HepG2 (cell line): Measurements from ENCODE around the gene CNTROB. TPM values are rescaled to one million over a fixed set of nuclear protein-coding genes. Genes with fewer than 3 reads are reported as not detected.
A peak's percentile ranks its signal among the peaks of the same experiment; 100 is the strongest.

Source experiments
- ATAC-seq: fragments of 200-7000 bp; cut with Tn5 transposase; 3 replicates; pipeline ENCODE4 v1.9.1; 2020; ENCODE audit warnings: mild to moderate bottlenecking, moderate library complexity
- BruUV-seq: library from RNA; stranded (reverse); fragments of 400-500 nt; replicated peaks from 2 replicates; lab custom pipeline; 2021; lab: Mats Ljungman, UMichigan
- CTCF ChIA-PET: fragments of 300-600 bp; formaldehyde crosslinking; extraction: SDS; loops from one replicate; lab custom pipeline; 2021; ENCODE audit warnings: low total read pairs, inconsistent platforms, low intra/inter-chr PET ratio; lab: Yijun Ruan, JAX
- POLR2A ChIA-PET: fragments of 350-600 bp; sonication (Branson Sonifier 250); formaldehyde crosslinking; loops from one replicate; lab custom pipeline; 2020; ENCODE audit warnings: antibody characterized with exemption, inconsistent platforms; lab: Yijun Ruan, JAX
- DNase-seq: peaks from one replicate; pipeline ENCODE4 v3.0.0-alpha.2; 2015; ENCODE audit warnings: low spot score
- FAIRE-seq: peaks from 3 replicates; lab custom pipeline; 2011; peaks lifted over from hg19 to GRCh38; lab: Jason Lieb, UNC
- H2AFZ ChIP-seq: one replicate; pipeline ENCODE4 v1.6.1; 2011; ENCODE audit warnings: low read length, inconsistent platforms
- H3K27ac ChIP-seq: fragments of 300-600 bp; 3 replicates; pipeline ENCODE4 v1.8.0; 2011; ENCODE audit warnings: mixed run types, mild to moderate bottlenecking, mixed read lengths, low read length, inconsistent platforms; ENCODE audit not compliant: insufficient read depth; ENCODE audit errors: extremely low read length
- H3K27me3 ChIP-seq, 2 experiments: fragments of 200-600 bp in 1 of 2; 2 replicates in 1 of 2; 3 replicates in 1 of 2; pipeline versions ENCODE4 v1.6.0 to v1.8.0; 2011; ENCODE audit warnings: low read length in 2 of 2, mild to moderate bottlenecking in 2 of 2, moderate library complexity in 2 of 2, inconsistent platforms in 1 of 2; ENCODE audit not compliant: insufficient read depth in 2 of 2, control insufficient read depth in 1 of 2
- H3K36me3 ChIP-seq, 2 experiments: fragments of 200-600 bp in 1 of 2; replicated peaks in 1 of 2; 2 replicates in 1 of 2; 3 replicates in 1 of 2; pipeline versions ENCODE4 v1.5.1 to v1.8.0; 2011; ENCODE audit warnings: low read length in 2 of 2, inconsistent platforms in 1 of 2; ENCODE audit not compliant: insufficient read depth in 2 of 2, control insufficient read depth in 1 of 2
- H3K4me1 ChIP-seq: 2 replicates; pipeline ENCODE4 v1.5.1; 2012; ENCODE audit warnings: low read length, inconsistent platforms; ENCODE audit not compliant: insufficient read depth
- H3K4me2 ChIP-seq: 2 replicates; pipeline ENCODE4 v1.6.0; 2011; ENCODE audit warnings: low read depth, low read length, inconsistent platforms
- H3K4me3 ChIP-seq, 3 experiments: fragments of 200-600 bp in 1 of 3; sonication (generic), shearing (Covaris generic) in 1 of 3; replicated peaks in 1 of 3; 2 replicates each; pipeline ENCODE4 v1.5.1; 2011 to 2016; ENCODE audit warnings: low read length in 3 of 3, inconsistent platforms in 2 of 3, low read depth in 2 of 3, mild to moderate bottlenecking in 2 of 3, control low read depth in 1 of 3, mixed read lengths in 1 of 3; ENCODE audit not compliant: insufficient read depth in 1 of 3
- H3K79me2 ChIP-seq: one replicate; pipeline ENCODE4 v1.6.1; 2011; ENCODE audit warnings: low read length, inconsistent platforms; ENCODE audit not compliant: insufficient read depth
- H3K9ac ChIP-seq: 2 replicates; pipeline ENCODE4 v1.6.0; 2011; ENCODE audit warnings: mild to moderate bottlenecking, low read depth, low read length, inconsistent platforms; ENCODE audit not compliant: insufficient read depth
- H3K9me3 ChIP-seq: 2 replicates; pipeline ENCODE4 v1.5.1; 2012; ENCODE audit warnings: mild to moderate bottlenecking, low read length
- H4K20me1 ChIP-seq: 2 replicates; pipeline ENCODE4 v1.6.0; 2011; ENCODE audit warnings: inconsistent platforms, mild to moderate bottlenecking, low read length, moderate library complexity; ENCODE audit not compliant: insufficient read depth
- GZF1 ChIP-seq: sonication (generic); formaldehyde crosslinking; IDR thresholded peaks from 2 replicates; pipeline ENCODE4 v1.5.1; 2020; ENCODE audit warnings: mild to moderate bottlenecking, missing genetic modification reagents
- HIVEP1 ChIP-seq: sonication (generic); formaldehyde crosslinking; IDR thresholded peaks from 2 replicates; pipeline ENCODE4 v1.4.0; 2020; ENCODE audit warnings: mild to moderate bottlenecking, missing genetic modification reagents
- HNF4A ChIP-seq: sonication (generic); formaldehyde crosslinking; IDR thresholded peaks from 2 replicates; pipeline ENCODE4 v1.4.0; 2020; ENCODE audit warnings: missing genetic modification reagents
- POGZ ChIP-seq: sonication (generic); formaldehyde crosslinking; IDR thresholded peaks from 2 replicates; pipeline ENCODE4 v1.4.0; 2020; ENCODE audit warnings: mild to moderate bottlenecking, missing genetic modification reagents
- RARA ChIP-seq: IDR thresholded peaks from 2 replicates; pipeline ENCODE4 v1.6.1; 2016; ENCODE audit warnings: missing genetic modification reagents, missing compliant biosample characterization
- REL ChIP-seq: sonication (generic); formaldehyde crosslinking; conservative IDR thresholded peaks from 2 replicates; pipeline ENCODE4 v1.8.0; 2022; ENCODE audit warnings: mild to moderate bottlenecking, missing genetic modification reagents, moderate library complexity
- ZBTB34 ChIP-seq: sonication (generic); formaldehyde crosslinking; IDR thresholded peaks from 2 replicates; pipeline ENCODE4 v1.8.0; 2022; ENCODE audit warnings: mild to moderate bottlenecking, missing genetic modification reagents
- ZNF292 ChIP-seq: sonication (generic); formaldehyde crosslinking; IDR thresholded peaks from 2 replicates; pipeline ENCODE4 v1.8.1; 2022; ENCODE audit warnings: mild to moderate bottlenecking, low read depth, missing genetic modification reagents, borderline replicate concordance
- ZNF318 ChIP-seq: sonication (generic); formaldehyde crosslinking; IDR thresholded peaks from 2 replicates; pipeline ENCODE4 v1.4.0; 2020; ENCODE audit warnings: mild to moderate bottlenecking, missing genetic modification reagents
- ZNF343 ChIP-seq: sonication (generic); formaldehyde crosslinking; IDR thresholded peaks from 2 replicates; pipeline ENCODE4 v1.4.0; 2020; ENCODE audit warnings: mild to moderate bottlenecking, missing genetic modification reagents
- ZNF567 ChIP-seq: sonication (generic); formaldehyde crosslinking; IDR thresholded peaks from 2 replicates; pipeline ENCODE4 v1.8.1; 2023; ENCODE audit warnings: mild to moderate bottlenecking, missing genetic modification reagents, borderline replicate concordance
- ZNF839 ChIP-seq: sonication (generic); formaldehyde crosslinking; IDR thresholded peaks from 2 replicates; pipeline ENCODE4 v1.4.0; 2020; ENCODE audit warnings: missing genetic modification reagents, mild to moderate bottlenecking, borderline replicate concordance
- ZSCAN20 ChIP-seq: sonication (generic); formaldehyde crosslinking; IDR thresholded peaks from 2 replicates; pipeline ENCODE4 v1.4.0; 2020; ENCODE audit warnings: missing genetic modification reagents, mild to moderate bottlenecking, borderline replicate concordance
- WGBS: methylation state at CpG from one replicate; pipeline ENCODE4 v1.1.6; 2017; ENCODE audit warnings: low lambda C conversion rate; 5-methylcytosine and 5-hydroxymethylcytosine counted together
- in situ Hi-C: cut with HindIII; loops from 2 replicates; pipeline ENCODE4 v1.10.0; 2017; ENCODE audit warnings: low pct_unique_long_range_greater_than_20kb; ENCODE audit not compliant: extremely low pct_ligation_motif_present
- intact Hi-C: fragments of 100-400 bp; cut with micrococcal nuclease; formaldehyde crosslinking; loops from one replicate; pipeline ENCODE4 v1.10.0; 2022; ENCODE audit not compliant: unreplicated experiment
- polyA plus RNA-seq, 8 experiments: library from polyadenylated mRNA; depleted of rRNA in 3 of 8; stranded (reverse) in 7 of 8; unstranded in 1 of 8; fragments of >200 nt; fragmentation: Illumina TruSeq in 4 of 8; extraction: Trizol in 4 of 8; gene quantifications; 2 replicates each; pipeline versions ENCODE4 v1.2.1 to v1.2.3, GENCODE V29; 2011 to 2016; ENCODE audit warnings: low read depth in 4 of 8, missing spikeins in 1 of 8, mixed read lengths in 1 of 8; ENCODE audit not compliant: insufficient read depth in 1 of 8
- total RNA-seq, 5 experiments: library from RNA; depleted of rRNA; stranded (reverse); fragments of >200 nt; fragmentation: Illumina TruSeq; extraction: Trizol; gene quantifications; 2 replicates each; pipeline ENCODE4 v1.2.3, GENCODE V29; 2016; ENCODE audit warnings: low read depth in 1 of 5
- TF ChIP-seq, protein P1 (sequence below): sonication (generic); formaldehyde crosslinking; IDR thresholded peaks from 2 replicates; pipeline ENCODE4 v1.4.0; 2020; ENCODE audit warnings: mild to moderate bottlenecking, missing genetic modification reagents

The CNTROB gene
- total and polyA plus RNA-seq, 2 of the 13 experiments (the other 11 are each of a cell fraction or from before 2014, with no cell fraction given): 21.2 to 24.1 TPM

DNA sequence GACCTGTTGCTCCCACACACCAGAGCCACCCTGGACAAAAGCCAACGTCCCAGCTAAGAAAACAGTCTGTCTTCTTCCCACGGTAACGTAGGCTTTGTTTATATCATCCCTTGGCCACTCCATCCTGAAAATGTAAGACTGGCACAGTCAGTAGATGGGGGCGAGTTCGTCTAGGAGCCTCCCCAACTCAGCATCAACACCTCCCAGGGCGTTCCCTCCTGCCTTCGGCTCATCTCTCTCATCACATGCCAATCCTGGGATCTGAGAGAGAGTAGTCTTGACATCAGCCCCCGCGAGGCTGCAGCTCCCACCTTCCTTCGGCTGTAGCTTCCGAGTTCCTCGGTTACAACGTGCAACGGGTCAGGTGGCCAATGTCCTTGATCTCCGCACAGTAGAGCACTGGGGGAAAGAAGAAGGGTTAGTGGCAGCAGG is 16.8 kb upstream of the CNTROB start:
- intact Hi-C loops (no loop called here), in situ Hi-C loops (no loop called here)
- Histone ChIP-seq H3K4me1 (peaks cover 22% of the 10 kb centered on the region), H3K9me3 (no peaks in the 10 kb centered on the region), H3K27me3 (peaks cover 0 to 3% of the 10 kb centered on the region in 2 experiments; a peak in 1 of 5 replicates), H3K4me3 (peak overlapping the region in 2 of 3 experiments; percentile 45 to 62; a peak in 3 of 6 replicates), H2AFZ (no peak overlapping the region), H4K20me1 (no peaks in the 10 kb centered on the region), H3K36me3 (no peaks in the 10 kb centered on the region), H3K4me2 (peak overlapping the region; percentile 68), H3K79me2 (no peaks in the 10 kb centered on the region), H3K9ac (no peak overlapping the region), H3K27ac (no peak overlapping the region)
- ChIA-PET POLR2A (interaction anchor here (1.4 to 4.5 kb wide), 4 partner anchors 11 to 142 kb away, joined by 4 to 27 read pairs (median 6); partner anchors contain the start of genes CNTROB and TRAPPC1), CTCF (interaction anchor here (4.6 kb wide), 1 partner anchor 75 kb away, joined by 70 read pairs; no protein-coding TSS in a partner anchor)
- 45% methylated on average over 15 of the region's 15 CpGs for WGBS
- no TSS peak for BruUV-seq
- DNase-seq (no peak), ATAC-seq (no peak), FAIRE-seq (no peak)
- TF ChIP-seq GZF1 (CRISPR knock-in tag): 0 out of 2 replicates have a peak, but pooled peaks have one; percentile 19
- TF ChIP-seq RARA: no peak
- TF ChIP-seq ZNF292 (CRISPR knock-in tag): no peak
- 0 out of 2 replicates have a peak, but pooled peaks have one; percentile 22 for TF ChIP-seq ZNF839 (CRISPR knock-in tag)
- TF ChIP-seq, protein P1, sequence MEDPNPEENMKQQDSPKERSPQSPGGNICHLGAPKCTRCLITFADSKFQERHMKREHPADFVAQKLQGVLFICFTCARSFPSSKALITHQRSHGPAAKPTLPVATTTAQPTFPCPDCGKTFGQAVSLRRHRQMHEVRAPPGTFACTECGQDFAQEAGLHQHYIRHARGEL: 0 out of 2 replicates have a peak, but pooled peaks have one; percentile 15
- TF ChIP-seq POGZ (CRISPR knock-in tag): 0 out of 2 replicates have a peak, but pooled peaks have one; percentile 12
- peak; percentile 40; the same call in 1 of the 2 replicates for TF ChIP-seq REL (CRISPR knock-in tag)
- peak; percentile 31; the same call in 1 of the 2 replicates for TF ChIP-seq HIVEP1 (CRISPR knock-in tag)
- TF ChIP-seq ZBTB34: 0 out of 2 replicates have a peak, but pooled peaks have one; percentile 11
- 0 out of 2 replicates have a peak, but pooled peaks have one; percentile 1 for TF ChIP-seq ZSCAN20 (CRISPR knock-in tag)
- 0 out of 2 replicates have a peak, but pooled peaks have one; percentile 20 for TF ChIP-seq ZNF318
- TF ChIP-seq HNF4A (CRISPR knock-in tag): peak; percentile 45; the same call in 1 of the 2 replicates
- peak; percentile 2; the same call in 1 of the 2 replicates for TF ChIP-seq ZNF343 (CRISPR knock-in tag)
- TF ChIP-seq ZNF567 (CRISPR knock-in tag): no peak
